Urinary bladder (tissue), 4 donors: ENCODE measurements around the gene ABCC2. TPM values are rescaled to one million over a fixed set of nuclear protein-coding genes. Genes with fewer than 3 reads are reported as not detected.
"Not testable (repeated sequence)": the region's sequence is repeated elsewhere in the genome, so short reads cannot be mapped to it uniquely, and the experiment has no call there.

Experiments
- DNase-seq: peaks from one replicate; pipeline ENCODE4 v3.0.0-alpha.2; 2015; ENCODE audit errors: extremely low spot score
- H3K27ac ChIP-seq: one replicate; pipeline ENCODE4 v1.5.1; 2013; ENCODE audit warnings: low read depth, mild to moderate bottlenecking, moderate library complexity
- H3K36me3 ChIP-seq: one replicate; pipeline ENCODE4 v1.6.1; 2013; ENCODE audit warnings: mild to moderate bottlenecking, moderate library complexity; ENCODE audit not compliant: insufficient read depth
- H3K4me1 ChIP-seq: one replicate; pipeline ENCODE4 v1.6.1; 2013; ENCODE audit warnings: mild to moderate bottlenecking, moderate library complexity; ENCODE audit not compliant: insufficient read depth
- H3K4me3 ChIP-seq: one replicate; pipeline ENCODE4 v1.5.1; 2013; ENCODE audit warnings: low read depth, low read length
- WGBS: extraction: QIAGEN DNeasy Blood & Tissue Kit; methylation state at CpG from one replicate; pipeline ENCODE4 v1.1.7; 2013; 5-methylcytosine and 5-hydroxymethylcytosine counted together
- polyA plus RNA-seq: library from polyadenylated mRNA; stranded (reverse); fragments of 200-250 nt; gene quantifications from one replicate; pipeline ENCODE4 v1.2.3, GENCODE V29; 2013
- total RNA-seq: library from RNA; depleted of rRNA; stranded (reverse); fragments of >200 nt; gene quantifications from one replicate; pipeline ENCODE4 v1.2.3, GENCODE V29; 2014
- donor health status: healthy with polysubstance abuse.
- donor health status: healthy.

ABCC2 gene
- total and polyA plus RNA-seq, 2 donors, result 2.3 to 2.4 TPM

DNA sequence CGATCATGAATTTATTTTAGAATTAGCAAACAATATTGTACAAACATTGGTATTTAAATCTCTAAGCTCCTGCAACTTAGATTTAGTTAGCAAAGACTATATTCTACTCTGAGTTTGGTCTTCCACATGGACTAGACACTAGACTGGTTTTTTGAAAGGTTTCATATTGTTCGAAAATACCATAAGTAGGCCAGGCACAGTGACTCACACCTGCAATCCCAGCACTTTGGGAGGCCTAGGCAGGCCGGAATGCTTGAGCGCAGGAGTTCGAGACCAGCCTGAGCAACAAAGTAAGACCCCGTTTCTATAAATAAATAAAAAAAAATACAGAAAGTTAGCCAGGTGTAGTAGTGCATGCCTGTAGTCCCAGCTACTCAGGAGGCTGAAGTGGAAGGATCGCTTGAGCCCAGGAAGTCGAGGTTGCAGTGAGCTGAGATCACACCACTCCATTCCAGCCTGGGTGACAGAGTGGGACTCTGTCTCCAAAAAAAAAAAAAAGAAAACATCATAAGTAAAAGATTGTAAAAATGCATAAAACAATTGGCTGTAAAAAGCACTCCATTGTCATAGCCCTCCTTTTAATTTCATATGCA is 73.1 kb downstream of the ABCC2 start:
- DNase-seq, result no peak
- H3K27ac ChIP-seq, result no peak overlapping the region
- H3K4me3 ChIP-seq, result no peak overlapping the region
- no peaks in the 10 kb centered on the region for H3K4me1 ChIP-seq
- 79% methylated on average over 8 of the region's 8 CpGs for WGBS
- H3K36me3 ChIP-seq, result no peaks in the 10 kb centered on the region

DNA sequence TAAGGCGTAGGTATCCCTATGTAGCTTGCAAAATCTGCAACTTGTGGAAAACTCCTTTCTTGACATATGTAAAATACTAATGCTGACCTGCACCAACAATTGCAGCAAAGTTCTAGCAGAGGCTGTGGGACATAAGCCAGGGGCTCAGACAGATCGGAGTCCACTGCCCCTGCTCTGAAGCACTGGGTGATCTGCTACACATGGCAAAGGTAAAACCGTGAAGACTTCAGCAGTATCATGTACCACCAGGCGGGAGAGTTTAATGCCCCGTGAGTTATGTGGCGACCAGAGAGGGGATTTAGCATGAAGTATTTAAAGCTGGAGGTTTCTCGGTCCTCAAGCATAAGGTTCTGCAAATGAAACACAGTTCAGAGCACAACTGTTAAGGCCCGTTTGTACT is 76.4 kb downstream of the ABCC2 start:
- Histone ChIP-seq H3K4me3 (no peak overlapping the region), H3K27ac (no peak overlapping the region), H3K4me1 (no peaks in the 10 kb centered on the region), H3K36me3 (no peaks in the 10 kb centered on the region)
- WGBS, result 76% methylated on average over 8 of the region's 8 CpGs
- DNase-seq, result no peak

DNA sequence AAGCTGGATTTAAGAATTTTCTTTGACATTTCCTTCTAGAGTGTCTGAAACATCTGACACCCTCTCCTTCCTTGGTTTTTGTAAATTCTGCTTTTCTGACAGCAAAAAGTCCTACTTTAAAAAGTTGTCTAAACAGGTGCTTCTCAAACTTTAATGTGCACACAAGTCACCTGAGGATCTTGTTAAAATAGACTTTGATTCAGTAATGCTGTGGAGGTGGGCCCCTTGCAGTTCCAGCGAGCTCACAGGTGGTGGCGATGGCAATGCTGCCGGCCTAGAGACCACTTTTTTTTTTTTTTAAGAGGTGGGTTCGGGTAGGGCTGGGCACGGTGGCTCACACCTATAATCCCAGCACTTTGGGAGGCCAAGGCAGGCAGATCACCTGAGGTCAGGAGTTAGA is 77.1 kb downstream of the ABCC2 start:
- 53% methylated on average over 5 of the region's 5 CpGs for WGBS
- no peaks in the 10 kb centered on the region for H3K36me3 ChIP-seq

DNA sequence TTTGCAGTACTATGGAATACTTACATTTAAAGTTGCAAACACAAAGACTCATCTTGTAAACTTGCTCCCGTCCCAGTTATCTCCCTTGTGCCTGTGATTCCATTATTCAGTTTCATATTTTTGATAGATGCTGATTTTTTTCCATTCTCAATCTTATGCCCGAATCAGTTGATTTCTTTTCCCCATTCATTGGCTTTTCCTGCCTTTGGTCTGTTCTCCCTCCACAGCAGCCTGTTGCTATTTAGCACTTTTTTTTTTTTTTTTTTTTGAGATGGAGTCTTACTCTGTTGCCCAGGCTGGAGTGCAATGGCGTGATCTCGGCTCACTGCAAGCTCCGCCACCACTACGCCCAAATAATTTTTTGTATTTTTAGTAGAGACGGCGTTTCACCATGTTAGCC is 78.0 kb downstream of the ABCC2 start:
- Histone ChIP-seq H3K4me3 (no peak overlapping the region), H3K4me1 (no peaks in the 10 kb centered on the region), H3K27ac (no peak overlapping the region), H3K36me3 (no peaks in the 10 kb centered on the region)
- DNase-seq, result no peak
- 97% methylated on average over 8 of the region's 8 CpGs for WGBS

More for the DNA sequence above, 77.1 kb downstream of the ABCC2 start:
- Histone ChIP-seq H3K4me1 (no peaks in the 10 kb centered on the region), H3K4me3 (no peak overlapping the region), H3K27ac (no peak overlapping the region)
- no peak for DNase-seq

DNA sequence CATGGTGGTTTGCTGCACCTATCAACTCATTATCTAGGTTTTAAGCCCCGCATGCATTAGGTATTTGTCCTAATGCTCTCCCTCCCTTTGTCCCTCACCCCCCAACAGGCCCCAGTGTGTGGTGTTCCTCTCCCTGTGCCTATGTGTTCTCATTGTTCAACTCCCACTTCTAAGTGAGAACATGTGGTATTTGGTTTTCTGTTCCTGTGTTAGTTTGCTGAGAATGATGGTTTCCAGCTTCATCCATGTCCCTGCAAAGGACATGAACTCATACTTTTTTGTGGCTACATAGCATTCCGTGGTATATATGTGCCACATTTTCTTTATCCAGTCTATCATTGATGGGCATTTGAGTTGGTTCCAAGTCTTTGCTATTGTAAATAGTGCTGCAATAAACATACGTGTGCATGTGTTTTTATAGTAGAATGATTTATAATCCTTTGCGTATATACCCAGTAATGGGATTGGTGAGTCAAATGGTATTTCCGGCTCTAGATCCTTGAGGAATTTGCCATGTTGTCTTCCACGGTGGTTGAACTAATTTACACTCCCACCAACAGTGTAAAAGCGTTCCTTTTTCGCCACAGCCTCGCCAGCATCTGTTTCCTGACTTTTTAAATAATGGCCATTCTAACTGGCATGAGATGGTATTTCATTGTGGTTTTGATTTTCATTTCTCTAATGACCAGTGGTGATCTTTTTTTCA is 81.2 kb downstream of the ABCC2 start:
- WGBS, result 57% methylated on average over 9 of the region's 9 CpGs
- not testable (repeated sequence) for H3K4me3 ChIP-seq, H3K36me3 ChIP-seq, H3K27ac ChIP-seq, DNase-seq, H3K4me1 ChIP-seq

DNA sequence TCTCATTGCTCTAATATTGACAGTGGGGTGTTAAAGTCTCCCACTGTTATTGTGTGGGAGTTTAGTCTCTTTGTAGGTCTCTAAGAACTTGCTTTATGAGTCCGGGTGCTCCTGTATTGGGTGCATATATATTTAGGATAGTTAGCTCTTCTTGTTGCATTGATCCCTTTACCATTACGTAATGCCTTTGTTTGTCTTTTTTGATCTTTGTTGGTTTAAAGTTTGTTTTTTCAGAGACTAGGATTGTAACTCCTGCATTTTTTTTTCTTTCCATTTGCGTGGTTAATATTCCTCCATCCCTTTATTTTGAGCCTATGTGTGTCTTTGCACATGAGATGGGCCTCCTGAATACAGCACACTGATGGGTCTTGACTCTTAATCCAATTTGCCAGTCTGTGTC is 84.8 kb downstream of the ABCC2 start:
- not testable (repeated sequence) for H3K27ac ChIP-seq, H3K4me1 ChIP-seq, H3K36me3 ChIP-seq, DNase-seq, H3K4me3 ChIP-seq
- 63% methylated on average over 3 of the region's 3 CpGs for WGBS

DNA sequence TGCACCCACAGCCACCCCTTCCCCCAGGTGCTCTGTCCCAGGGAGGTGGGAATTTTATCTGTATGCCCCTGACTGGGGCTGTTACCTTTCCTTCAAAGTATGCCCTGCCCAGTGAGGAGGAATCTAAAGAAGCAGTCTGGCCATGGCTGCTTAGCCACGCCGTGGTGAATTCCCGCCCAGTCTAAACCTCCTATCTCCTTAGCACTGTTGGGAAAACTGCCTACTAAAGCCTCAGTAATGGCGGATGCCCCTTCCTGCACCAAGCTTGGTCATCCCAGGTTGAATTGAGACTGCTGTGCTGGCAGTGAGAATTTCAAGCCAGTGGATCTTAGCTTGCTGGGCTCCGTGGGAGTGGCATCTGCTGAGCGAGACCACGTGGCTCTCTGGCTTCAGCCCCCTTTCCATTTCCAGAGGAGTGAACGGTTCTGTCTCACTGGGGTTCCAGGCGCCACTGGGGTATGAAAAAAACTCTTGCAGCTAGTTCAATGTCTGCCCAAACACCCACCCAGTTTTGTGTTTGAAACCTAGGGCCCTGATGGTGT is 87.2 kb downstream of the ABCC2 start:
- Histone ChIP-seq H3K4me1 (no peaks in the 10 kb centered on the region), H3K4me3 (no peak overlapping the region), H3K27ac (no peak overlapping the region), H3K36me3 (no peaks in the 10 kb centered on the region)
- WGBS, result 66% methylated on average over 9 of the region's 9 CpGs
- DNase-seq, result no peak

DNA sequence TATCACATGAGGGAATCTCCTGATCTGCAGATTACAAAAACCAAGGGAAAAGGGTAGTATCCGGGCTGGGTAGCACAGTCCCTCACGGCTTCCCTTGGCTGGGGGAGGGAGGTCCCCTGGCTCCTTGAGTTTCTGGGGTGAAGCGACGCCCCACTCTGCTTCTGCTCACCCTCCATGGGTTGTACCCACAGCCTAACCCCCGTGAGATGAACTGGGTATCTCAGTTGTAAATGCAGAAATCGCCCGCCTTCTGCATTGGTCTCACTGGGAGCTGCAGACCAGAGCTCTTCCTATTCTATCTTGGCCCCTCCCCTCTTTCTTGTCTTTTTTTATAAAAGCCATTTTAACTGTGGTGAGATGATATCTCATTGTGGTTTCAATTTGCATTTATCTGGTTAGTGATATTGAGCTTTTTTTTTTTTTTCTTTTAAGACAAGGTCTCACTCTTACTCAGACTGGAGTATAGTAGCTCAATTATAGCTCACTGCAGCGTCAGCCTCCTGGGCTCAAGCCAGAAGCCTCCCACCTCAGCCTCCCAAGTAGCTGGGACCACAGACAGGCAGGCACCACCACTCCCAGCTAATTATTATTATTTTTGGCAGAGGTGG is 87.8 kb downstream of the ABCC2 start:
- H3K4me3 ChIP-seq, result no peak overlapping the region
- no peak for DNase-seq
- WGBS, result 75% methylated on average over 8 of the region's 8 CpGs

DNA sequence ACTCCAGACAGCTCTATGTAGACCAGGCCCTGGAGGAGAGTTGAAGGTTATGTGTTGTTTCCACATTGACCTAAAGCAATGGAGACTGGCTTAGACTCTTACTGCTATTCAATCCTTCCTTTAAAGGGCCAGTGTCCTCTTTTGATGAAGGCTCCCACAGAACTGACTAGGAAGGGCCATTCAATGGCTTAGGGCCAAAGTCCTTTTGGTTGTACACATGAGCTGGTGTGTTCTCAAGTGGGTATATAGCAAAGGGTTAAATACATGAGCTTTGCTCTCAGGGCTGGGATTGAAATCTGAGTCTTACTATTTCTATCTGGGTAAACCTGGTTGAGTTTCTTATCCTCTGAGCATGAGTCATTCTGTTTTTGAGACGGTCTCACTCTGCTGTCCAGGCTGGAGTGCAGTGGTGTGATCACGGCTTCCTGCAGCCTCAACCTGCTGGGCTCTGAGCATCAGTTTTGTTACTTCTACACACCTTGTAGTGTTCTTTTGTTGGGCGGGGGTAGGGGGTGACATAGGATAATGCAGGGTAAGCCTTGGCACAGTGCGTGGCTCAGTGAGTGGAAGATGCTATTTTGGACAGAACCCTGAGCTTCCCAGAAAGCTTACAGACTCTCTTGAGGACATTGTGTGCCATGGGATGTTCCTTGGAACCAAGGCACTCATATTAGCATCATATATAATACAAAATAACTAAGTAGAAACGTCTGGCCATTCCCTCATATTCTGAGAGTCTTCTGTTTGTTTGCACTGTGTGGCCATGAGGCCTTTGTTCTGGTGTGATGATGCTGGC is 90.1 kb downstream of the ABCC2 start:
- Histone ChIP-seq H3K4me1 (no peaks in the 10 kb centered on the region), H3K4me3 (no peak overlapping the region), H3K27ac (no peak overlapping the region), H3K36me3 (no peaks in the 10 kb centered on the region)
- DNase-seq, result no peak
- 60% methylated on average over 5 of the region's 5 CpGs for WGBS

More for the DNA sequence above, 87.8 kb downstream of the ABCC2 start:
- Histone ChIP-seq H3K4me1 (no peaks in the 10 kb centered on the region), H3K36me3 (no peaks in the 10 kb centered on the region), H3K27ac (no peak overlapping the region)

DNA sequence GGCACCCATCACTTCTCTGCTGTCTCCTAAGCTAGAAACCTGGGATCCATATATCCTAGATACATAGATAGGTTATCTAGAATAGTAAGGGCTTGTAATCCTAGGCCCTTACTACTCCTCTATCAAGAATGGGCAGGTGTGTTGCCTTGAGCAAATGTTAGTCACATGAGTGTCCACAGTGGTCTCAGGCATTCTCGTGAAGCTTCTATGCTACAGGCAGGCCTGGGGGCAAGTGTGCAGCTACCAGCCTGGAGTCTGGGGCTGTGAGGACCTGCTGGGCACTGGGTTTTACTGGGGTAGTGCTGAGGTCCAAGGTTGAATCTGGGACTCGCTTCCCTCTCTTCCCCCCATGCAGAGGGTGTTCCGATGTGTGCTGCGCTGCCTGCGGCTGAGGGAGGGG is 91.4 kb downstream of the ABCC2 start:
- WGBS, result 95% methylated on average over 5 of the region's 5 CpGs
- Histone ChIP-seq H3K36me3 (no peaks in the 10 kb centered on the region), H3K4me1 (no peaks in the 10 kb centered on the region), H3K27ac (no peak overlapping the region), H3K4me3 (no peak overlapping the region)
- DNase-seq, result no peak

DNA sequence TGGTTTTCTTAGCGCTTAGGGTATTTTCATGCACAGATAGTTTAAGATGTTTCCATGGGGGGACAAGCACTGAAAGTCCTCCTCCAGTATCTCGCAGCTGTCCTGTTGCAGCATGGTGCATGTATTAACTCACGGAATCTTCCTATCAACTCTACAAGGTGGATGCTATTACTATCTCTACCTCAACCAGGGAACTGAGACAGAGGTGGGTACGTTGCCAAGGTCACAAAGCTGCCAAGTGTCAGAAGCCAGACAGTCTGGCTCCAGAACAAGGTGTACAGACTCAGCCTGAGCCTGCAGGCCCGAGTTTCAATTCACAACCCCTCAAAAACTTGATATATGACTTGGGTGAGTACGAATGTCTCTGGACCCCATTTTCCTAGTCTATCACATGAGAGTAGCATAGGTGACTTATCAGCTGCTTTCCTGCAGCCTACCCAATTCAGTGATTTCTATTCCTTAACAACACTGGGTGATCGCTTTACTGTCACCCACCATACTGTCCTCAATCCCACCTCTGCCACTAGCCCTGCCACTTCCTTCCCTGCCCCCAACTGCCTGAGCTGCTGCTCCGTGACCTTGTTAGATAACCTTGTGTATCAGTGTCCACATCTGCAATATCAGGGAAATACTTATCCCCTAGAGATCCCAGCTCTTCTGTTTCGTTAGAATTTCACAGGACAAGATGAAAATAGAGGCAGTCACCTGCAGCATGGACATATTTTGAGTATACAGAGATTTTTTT is 92.1 kb downstream of the ABCC2 start:
- no peak for DNase-seq
- no peak overlapping the region for H3K4me3 ChIP-seq
- no peak overlapping the region for H3K27ac ChIP-seq
- H3K36me3 ChIP-seq, result no peaks in the 10 kb centered on the region
- 73% methylated on average over 9 of the region's 9 CpGs for WGBS
- H3K4me1 ChIP-seq, result no peaks in the 10 kb centered on the region

DNA sequence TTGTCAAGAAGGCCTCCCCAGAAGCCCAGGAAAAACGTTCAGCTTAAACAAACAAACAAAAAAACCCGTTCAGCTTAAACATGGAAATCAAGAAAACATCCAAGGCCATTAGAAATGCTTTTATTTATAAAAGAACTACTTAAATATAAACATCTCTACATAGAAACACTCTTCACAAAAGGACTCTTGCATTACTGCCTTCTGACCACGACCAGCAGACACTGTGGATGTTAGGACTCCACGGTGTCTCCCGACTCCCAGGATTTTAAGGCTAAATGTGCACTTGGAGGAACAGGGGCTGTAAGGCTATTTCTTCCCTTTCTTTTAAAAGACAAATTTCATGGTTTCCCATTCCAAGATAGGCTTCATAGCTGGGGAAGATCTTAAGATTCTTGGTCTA is 93.0 kb downstream of the ABCC2 start:
- WGBS, result 69% methylated on average over 5 of the region's 5 CpGs
- H3K36me3 ChIP-seq, result no peaks in the 10 kb centered on the region
- H3K27ac ChIP-seq, result no peak overlapping the region
- no peaks in the 10 kb centered on the region for H3K4me1 ChIP-seq
- DNase-seq, result no peak
- H3K4me3 ChIP-seq, result no peak overlapping the region
